HepG2 (cell line): ENCODE results near the gene CEBPA. TPM values are rescaled to one million over a fixed set of nuclear protein-coding genes. Genes with fewer than 3 reads are reported as not detected.

ENCODE experiments used
- AGO1 ChIP-seq: fragments of 200-400 bp; formaldehyde crosslinking; IDR thresholded peaks from 2 replicates; pipeline ENCODE4 v1.6.1; 2017; ENCODE audit warnings: mild to moderate bottlenecking, low read depth, low read length, moderate library complexity; ENCODE audit not compliant: poor library complexity, severe bottlenecking
- FOXA3 ChIP-seq: IDR thresholded peaks from 2 replicates; pipeline ENCODE4 v1.6.1; 2016; ENCODE audit warnings: missing genetic modification reagents, missing compliant biosample characterization
- HDAC6 ChIP-seq: fragments of 200-600 bp; sonication (generic); IDR thresholded peaks from 2 replicates; pipeline ENCODE4 v1.7.0; 2017; ENCODE audit warnings: mild to moderate bottlenecking, antibody characterized with exemption, low read length, low read depth
- HOXA5 ChIP-seq: sonication (generic); formaldehyde crosslinking; IDR thresholded peaks from 2 replicates; pipeline ENCODE4 v1.4.0; 2020; ENCODE audit warnings: missing genetic modification reagents
- MAFK ChIP-seq, 2 experiments: IDR thresholded peaks in 1 of 2; conservative IDR thresholded peaks in 1 of 2; 2 replicates each; pipeline ENCODE4 v1.6.1; 2011; ENCODE audit warnings: improper control_type of control experiment in 2 of 2, low read length in 2 of 2
- MIXL1 ChIP-seq: IDR thresholded peaks from 2 replicates; pipeline ENCODE4 v1.6.1; 2016
- RAD21 ChIP-seq: fragments of 450-650 bp; formaldehyde crosslinking; IDR thresholded peaks from 2 replicates; pipeline ENCODE4 v1.5.0; 2020; ENCODE audit warnings: mild to moderate bottlenecking
- ZNF33B ChIP-seq: sonication (generic); formaldehyde crosslinking; IDR thresholded peaks from 2 replicates; pipeline ENCODE4 v1.5.1; 2020; ENCODE audit warnings: mild to moderate bottlenecking, missing genetic modification reagents
- ZNF367 ChIP-seq: sonication (generic); formaldehyde crosslinking; IDR thresholded peaks from 2 replicates; pipeline ENCODE4 v1.4.0; 2020; ENCODE audit warnings: missing genetic modification reagents, borderline replicate concordance
- ZNF546 ChIP-seq: sonication (generic); formaldehyde crosslinking; conservative IDR thresholded peaks from 2 replicates; pipeline ENCODE4 v1.8.1; 2023; ENCODE audit warnings: mild to moderate bottlenecking, missing genetic modification reagents
- polyA plus RNA-seq, 8 experiments: library from polyadenylated mRNA; depleted of rRNA in 3 of 8; stranded (reverse) in 7 of 8; unstranded in 1 of 8; fragments of >200 nt; fragmentation: Illumina TruSeq in 4 of 8; extraction: Trizol in 4 of 8; gene quantifications; 2 replicates each; pipeline versions ENCODE4 v1.2.1 to v1.2.3, GENCODE V29; 2011 to 2016; ENCODE audit warnings: low read depth in 4 of 8, missing spikeins in 1 of 8, mixed read lengths in 1 of 8; ENCODE audit not compliant: insufficient read depth in 1 of 8
- total RNA-seq, 5 experiments: library from RNA; depleted of rRNA; stranded (reverse); fragments of >200 nt; fragmentation: Illumina TruSeq; extraction: Trizol; gene quantifications; 2 replicates each; pipeline ENCODE4 v1.2.3, GENCODE V29; 2016; ENCODE audit warnings: low read depth in 1 of 5
- TF ChIP-seq, protein P1 (sequence below): sonication (generic); formaldehyde crosslinking; IDR thresholded peaks from 2 replicates; pipeline ENCODE4 v1.4.0; 2020; ENCODE audit warnings: missing genetic modification reagents
- TF ChIP-seq, protein P2 (sequence below): sonication (generic); formaldehyde crosslinking; IDR thresholded peaks from 2 replicates; pipeline ENCODE4 v1.8.0; 2022; ENCODE audit warnings: missing genetic modification reagents, mild to moderate bottlenecking, inconsistent platforms, borderline replicate concordance
- TF ChIP-seq, protein P3 (sequence below): sonication (generic); formaldehyde crosslinking; IDR thresholded peaks from 2 replicates; pipeline ENCODE4 v1.4.0; 2020; ENCODE audit warnings: low read depth, missing genetic modification reagents
- TF ChIP-seq, protein P4 (sequence below): sonication (generic); formaldehyde crosslinking; IDR thresholded peaks from 2 replicates; pipeline ENCODE4 v1.4.0; 2020; ENCODE audit warnings: missing genetic modification reagents, borderline replicate concordance

The CEBPA gene
- total and polyA plus RNA-seq, 2 of the 13 experiments (the other 11 are each of a cell fraction or from before 2014, with no cell fraction given): 24.8 to 103 TPM

DNA sequence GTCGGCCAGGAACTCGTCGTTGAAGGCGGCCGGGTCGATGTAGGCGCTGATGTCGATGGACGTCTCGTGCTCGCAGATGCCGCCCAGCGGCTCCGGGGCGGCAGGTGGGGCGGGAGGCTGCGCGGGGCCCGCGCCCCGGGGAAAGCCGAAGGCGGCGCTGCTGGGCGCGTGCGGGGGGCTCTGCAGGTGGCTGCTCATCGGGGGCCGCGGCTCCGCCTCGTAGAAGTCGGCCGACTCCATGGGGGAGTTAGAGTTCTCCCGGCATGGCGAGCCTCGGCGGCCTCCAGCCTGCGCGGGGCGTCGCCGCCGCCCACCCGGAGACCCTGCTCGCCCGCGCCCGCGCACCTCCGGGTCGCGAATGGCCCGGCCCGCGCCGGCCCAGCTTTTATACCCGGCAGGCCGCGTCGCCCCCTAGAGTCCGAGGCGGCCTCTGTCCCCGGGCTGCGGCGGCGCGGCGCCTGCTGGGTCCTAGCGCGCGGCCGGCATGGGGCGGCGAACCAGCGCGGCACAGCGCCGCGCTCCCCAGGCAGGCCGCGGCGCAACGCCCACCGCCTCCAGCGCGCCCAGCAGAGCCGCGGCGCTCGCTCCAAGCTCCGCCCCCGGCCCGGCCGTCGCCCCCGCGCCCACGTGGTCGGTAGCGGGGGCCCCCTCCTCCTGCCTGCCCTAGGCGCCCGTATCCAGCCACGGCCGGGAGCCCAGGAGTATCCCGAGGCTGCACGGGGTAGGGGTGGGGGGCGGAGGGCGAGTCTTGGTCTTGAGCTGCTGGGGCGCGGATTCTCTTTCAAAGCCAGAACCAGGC lies at the start of gene CEBPA (continued):
- TF ChIP-seq, protein P1, sequence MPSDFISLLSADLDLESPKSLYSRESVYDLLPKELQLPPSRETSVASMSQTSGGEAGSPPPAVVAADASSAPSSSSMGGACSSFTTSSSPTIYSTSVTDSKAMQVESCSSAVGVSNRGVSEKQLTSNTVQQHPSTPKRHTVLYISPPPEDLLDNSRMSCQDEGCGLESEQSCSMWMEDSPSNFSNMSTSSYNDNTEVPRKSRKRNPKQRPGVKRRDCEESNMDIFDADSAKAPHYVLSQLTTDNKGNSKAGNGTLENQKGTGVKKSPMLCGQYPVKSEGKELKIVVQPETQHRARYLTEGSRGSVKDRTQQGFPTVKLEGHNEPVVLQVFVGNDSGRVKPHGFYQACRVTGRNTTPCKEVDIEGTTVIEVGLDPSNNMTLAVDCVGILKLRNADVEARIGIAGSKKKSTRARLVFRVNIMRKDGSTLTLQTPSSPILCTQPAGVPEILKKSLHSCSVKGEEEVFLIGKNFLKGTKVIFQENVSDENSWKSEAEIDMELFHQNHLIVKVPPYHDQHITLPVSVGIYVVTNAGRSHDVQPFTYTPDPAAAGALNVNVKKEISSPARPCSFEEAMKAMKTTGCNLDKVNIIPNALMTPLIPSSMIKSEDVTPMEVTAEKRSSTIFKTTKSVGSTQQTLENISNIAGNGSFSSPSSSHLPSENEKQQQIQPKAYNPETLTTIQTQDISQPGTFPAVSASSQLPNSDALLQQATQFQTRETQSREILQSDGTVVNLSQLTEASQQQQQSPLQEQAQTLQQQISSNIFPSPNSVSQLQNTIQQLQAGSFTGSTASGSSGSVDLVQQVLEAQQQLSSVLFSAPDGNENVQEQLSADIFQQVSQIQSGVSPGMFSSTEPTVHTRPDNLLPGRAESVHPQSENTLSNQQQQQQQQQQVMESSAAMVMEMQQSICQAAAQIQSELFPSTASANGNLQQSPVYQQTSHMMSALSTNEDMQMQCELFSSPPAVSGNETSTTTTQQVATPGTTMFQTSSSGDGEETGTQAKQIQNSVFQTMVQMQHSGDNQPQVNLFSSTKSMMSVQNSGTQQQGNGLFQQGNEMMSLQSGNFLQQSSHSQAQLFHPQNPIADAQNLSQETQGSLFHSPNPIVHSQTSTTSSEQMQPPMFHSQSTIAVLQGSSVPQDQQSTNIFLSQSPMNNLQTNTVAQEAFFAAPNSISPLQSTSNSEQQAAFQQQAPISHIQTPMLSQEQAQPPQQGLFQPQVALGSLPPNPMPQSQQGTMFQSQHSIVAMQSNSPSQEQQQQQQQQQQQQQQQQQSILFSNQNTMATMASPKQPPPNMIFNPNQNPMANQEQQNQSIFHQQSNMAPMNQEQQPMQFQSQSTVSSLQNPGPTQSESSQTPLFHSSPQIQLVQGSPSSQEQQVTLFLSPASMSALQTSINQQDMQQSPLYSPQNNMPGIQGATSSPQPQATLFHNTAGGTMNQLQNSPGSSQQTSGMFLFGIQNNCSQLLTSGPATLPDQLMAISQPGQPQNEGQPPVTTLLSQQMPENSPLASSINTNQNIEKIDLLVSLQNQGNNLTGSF (CRISPR knock-in tag): peak; percentile 97
- TF ChIP-seq, protein P2, sequence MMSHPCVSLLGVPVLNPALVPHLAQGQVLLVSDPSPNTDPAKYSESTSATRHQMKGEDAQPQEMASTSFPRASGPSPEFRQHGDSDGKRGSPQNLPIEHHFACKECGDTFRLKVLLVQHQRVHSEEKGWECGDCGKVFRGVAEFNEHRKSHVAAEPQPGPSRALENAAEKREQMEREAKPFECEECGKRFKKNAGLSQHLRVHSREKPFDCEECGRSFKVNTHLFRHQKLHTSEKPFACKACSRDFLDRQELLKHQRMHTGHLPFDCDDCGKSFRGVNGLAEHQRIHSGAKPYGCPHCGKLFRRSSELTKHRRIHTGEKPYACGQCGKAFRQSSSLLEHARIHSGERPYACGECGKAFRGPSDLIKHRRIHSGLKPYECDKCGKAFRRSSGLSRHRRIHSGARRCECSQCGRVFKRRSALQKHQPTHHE: no peak
- no peak for TF ChIP-seq ZNF33B
- TF ChIP-seq ZNF367 (CRISPR knock-in tag): peak; percentile 19; the same call in 1 of the 2 replicates
- TF ChIP-seq HDAC6: no peak
- TF ChIP-seq, protein P3, sequence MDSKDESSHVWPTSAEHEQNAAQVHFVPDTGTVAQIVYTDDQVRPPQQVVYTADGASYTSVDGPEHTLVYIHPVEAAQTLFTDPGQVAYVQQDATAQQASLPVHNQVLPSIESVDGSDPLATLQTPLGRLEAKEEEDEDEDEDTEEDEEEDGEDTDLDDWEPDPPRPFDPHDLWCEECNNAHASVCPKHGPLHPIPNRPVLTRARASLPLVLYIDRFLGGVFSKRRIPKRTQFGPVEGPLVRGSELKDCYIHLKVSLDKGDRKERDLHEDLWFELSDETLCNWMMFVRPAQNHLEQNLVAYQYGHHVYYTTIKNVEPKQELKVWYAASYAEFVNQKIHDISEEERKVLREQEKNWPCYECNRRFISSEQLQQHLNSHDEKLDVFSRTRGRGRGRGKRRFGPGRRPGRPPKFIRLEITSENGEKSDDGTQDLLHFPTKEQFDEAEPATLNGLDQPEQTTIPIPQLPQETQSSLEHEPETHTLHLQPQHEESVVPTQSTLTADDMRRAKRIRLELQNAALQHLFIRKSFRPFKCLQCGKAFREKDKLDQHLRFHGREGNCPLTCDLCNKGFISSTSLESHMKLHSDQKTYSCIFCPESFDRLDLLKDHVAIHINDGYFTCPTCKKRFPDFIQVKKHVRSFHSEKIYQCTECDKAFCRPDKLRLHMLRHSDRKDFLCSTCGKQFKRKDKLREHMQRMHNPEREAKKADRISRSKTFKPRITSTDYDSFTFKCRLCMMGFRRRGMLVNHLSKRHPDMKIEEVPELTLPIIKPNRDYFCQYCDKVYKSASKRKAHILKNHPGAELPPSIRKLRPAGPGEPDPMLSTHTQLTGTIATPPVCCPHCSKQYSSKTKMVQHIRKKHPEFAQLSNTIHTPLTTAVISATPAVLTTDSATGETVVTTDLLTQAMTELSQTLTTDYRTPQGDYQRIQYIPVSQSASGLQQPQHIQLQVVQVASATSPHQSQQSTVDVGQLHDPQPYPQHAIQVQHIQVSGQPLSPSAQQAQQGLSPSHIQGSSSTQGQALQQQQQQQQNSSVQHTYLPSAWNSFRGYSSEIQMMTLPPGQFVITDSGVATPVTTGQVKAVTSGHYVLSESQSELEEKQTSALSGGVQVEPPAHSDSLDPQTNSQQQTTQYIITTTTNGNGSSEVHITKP: 0 out of 2 replicates have a peak, but pooled peaks have one; percentile 53
- peak; percentile 91; the same call in 1 of the 2 replicates for TF ChIP-seq HOXA5 (CRISPR knock-in tag)
- TF ChIP-seq FOXA3 (CRISPR knock-in tag): 0 out of 2 replicates have a peak, but pooled peaks have one; percentile 15
- TF ChIP-seq, protein P4, sequence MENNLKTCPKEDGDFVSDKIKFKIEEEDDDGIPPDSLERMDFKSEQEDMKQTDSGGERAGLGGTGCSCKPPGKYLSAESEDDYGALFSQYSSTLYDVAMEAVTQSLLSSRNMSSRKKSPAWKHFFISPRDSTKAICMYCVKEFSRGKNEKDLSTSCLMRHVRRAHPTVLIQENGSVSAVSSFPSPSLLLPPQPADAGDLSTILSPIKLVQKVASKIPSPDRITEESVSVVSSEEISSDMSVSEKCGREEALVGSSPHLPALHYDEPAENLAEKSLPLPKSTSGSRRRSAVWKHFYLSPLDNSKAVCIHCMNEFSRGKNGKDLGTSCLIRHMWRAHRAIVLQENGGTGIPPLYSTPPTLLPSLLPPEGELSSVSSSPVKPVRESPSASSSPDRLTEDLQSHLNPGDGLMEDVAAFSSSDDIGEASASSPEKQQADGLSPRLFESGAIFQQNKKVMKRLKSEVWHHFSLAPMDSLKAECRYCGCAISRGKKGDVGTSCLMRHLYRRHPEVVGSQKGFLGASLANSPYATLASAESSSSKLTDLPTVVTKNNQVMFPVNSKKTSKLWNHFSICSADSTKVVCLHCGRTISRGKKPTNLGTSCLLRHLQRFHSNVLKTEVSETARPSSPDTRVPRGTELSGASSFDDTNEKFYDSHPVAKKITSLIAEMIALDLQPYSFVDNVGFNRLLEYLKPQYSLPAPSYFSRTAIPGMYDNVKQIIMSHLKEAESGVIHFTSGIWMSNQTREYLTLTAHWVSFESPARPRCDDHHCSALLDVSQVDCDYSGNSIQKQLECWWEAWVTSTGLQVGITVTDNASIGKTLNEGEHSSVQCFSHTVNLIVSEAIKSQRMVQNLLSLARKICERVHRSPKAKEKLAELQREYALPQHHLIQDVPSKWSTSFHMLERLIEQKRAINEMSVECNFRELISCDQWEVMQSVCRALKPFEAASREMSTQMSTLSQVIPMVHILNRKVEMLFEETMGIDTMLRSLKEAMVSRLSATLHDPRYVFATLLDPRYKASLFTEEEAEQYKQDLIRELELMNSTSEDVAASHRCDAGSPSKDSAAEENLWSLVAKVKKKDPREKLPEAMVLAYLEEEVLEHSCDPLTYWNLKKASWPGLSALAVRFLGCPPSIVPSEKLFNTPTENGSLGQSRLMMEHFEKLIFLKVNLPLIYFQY (CRISPR knock-in tag): peak; percentile 98
- TF ChIP-seq RAD21: peak; percentile 96
- no peak for TF ChIP-seq AGO1
- no peak for TF ChIP-seq MAFK (conservative IDR thresholded peaks at IDR 0.05 in 1 of 2, IDR thresholded peaks at IDR 0.05 in 1 of 2; ENCODE audit: low read length in 2 of 2)
- no peak for TF ChIP-seq MIXL1 (CRISPR knock-in tag)
- peak; percentile 82 for TF ChIP-seq ZNF546 (CRISPR knock-in tag)
